SK-N-MC (cell line): ENCODE data around the gene WIZ.

Experiments
- DNase-seq: peaks from one replicate; pipeline ENCODE4 v3.0.0-alpha.2; 2011; ENCODE audit warnings: low read depth, low spot score
- H3K27ac ChIP-seq: fragments of 200-600 bp; sonication (generic); 2 replicates; pipeline ENCODE4 v1.5.1; 2016; ENCODE audit warnings: mixed run types
- H3K36me3 ChIP-seq: fragments of 200-600 bp; sonication (generic); 2 replicates; pipeline ENCODE4 v1.6.1; 2017; ENCODE audit warnings: antibody characterized with exemption, low read length, mixed read lengths; ENCODE audit not compliant: insufficient read depth
- H3K4me3 ChIP-seq: fragments of 200-600 bp; sonication (generic); 2 replicates; pipeline ENCODE4 v1.5.1; 2016
- H3K9ac ChIP-seq: fragments of 200-600 bp; sonication (generic); 2 replicates; pipeline ENCODE4 v1.8.0; 2017; ENCODE audit warnings: mixed run types, mixed read lengths; ENCODE audit not compliant: insufficient read length
- H3K9me3 ChIP-seq: fragments of 200-600 bp; sonication (generic); 2 replicates; pipeline ENCODE4 v1.6.1; 2017; ENCODE audit warnings: low read depth, mild to moderate bottlenecking, antibody characterized with exemption, low read length, moderate library complexity, mixed read lengths
- EZH2 ChIP-seq: fragments of 200-600 bp; sonication (generic); IDR thresholded peaks from one replicate; pipeline ENCODE4 v1.6.1; 2017; ENCODE audit warnings: antibody characterized with exemption
- FOXP2 ChIP-seq: optimal IDR thresholded peaks from 2 replicates; pipeline ENCODE3; 2011; ENCODE audit warnings: mild to moderate bottlenecking, moderate library complexity; ENCODE audit not compliant: insufficient read depth; ENCODE audit errors: extremely low read length, control extremely low read depth
- POLR2AphosphoS5 ChIP-seq: IDR thresholded peaks from 2 replicates; pipeline ENCODE4 v1.6.1; 2012; ENCODE audit warnings: mild to moderate bottlenecking, low read depth, low read length, borderline replicate concordance

Gene WIZ

GRCh38 chr19:15442142-15442920 is 7.4 kb downstream of the WIZ start:
- DNase-seq, result no peak
- no peaks in the 10 kb centered on the region for H3K36me3 ChIP-seq

GRCh38 chr19:15441317-15441716 is 8.4 kb downstream of the WIZ start:
- no peak for DNase-seq
- no peak for TF ChIP-seq FOXP2
- H3K4me3 ChIP-seq, result no peak overlapping the region

More at GRCh38 chr19:15442142-15442920, 7.4 kb downstream of the WIZ start:
- no peak overlapping the region for H3K27ac ChIP-seq
- H3K4me3 ChIP-seq, result no peak overlapping the region
- no peak for TF ChIP-seq EZH2
- TF ChIP-seq FOXP2, result no peak
- no peak for TF ChIP-seq POLR2AphosphoS5
- no peak overlapping the region for H3K9ac ChIP-seq
- H3K9me3 ChIP-seq, result no peaks in the 10 kb centered on the region

GRCh38 chr19:15439821-15440641 is 9.7 kb downstream of the WIZ start:
- no peak for TF ChIP-seq POLR2AphosphoS5
- no peak for TF ChIP-seq FOXP2
- no peak for TF ChIP-seq EZH2
- no peak overlapping the region for H3K9ac ChIP-seq

More at GRCh38 chr19:15441317-15441716, 8.4 kb downstream of the WIZ start:
- Histone ChIP-seq H3K9me3 (no peaks in the 10 kb centered on the region), H3K27ac (no peak overlapping the region), H3K9ac (no peak overlapping the region), H3K36me3 (no peaks in the 10 kb centered on the region)

GRCh38 chr19:15439078-15439799 is 10.5 kb downstream of the WIZ start:
- Histone ChIP-seq H3K36me3 (no peaks in the 10 kb centered on the region), H3K9ac (no peak overlapping the region), H3K4me3 (no peak overlapping the region), H3K9me3 (no peaks in the 10 kb centered on the region), H3K27ac (no peak overlapping the region)
- no peak for DNase-seq
- no peak for TF ChIP-seq POLR2AphosphoS5
- TF ChIP-seq FOXP2, result no peak
- no peak for TF ChIP-seq EZH2

More at GRCh38 chr19:15439821-15440641, 9.7 kb downstream of the WIZ start:
- no peaks in the 10 kb centered on the region for H3K36me3 ChIP-seq
- no peak overlapping the region for H3K27ac ChIP-seq
- DNase-seq, result no peak
- no peak overlapping the region for H3K4me3 ChIP-seq
- no peaks in the 10 kb centered on the region for H3K9me3 ChIP-seq

- no peak overlapping the region for H3K27ac ChIP-seq
- H3K36me3 ChIP-seq, result no peaks in the 10 kb centered on the region
- H3K9ac ChIP-seq, result no peak overlapping the region
- no peak for DNase-seq
- H3K4me3 ChIP-seq, result no peak overlapping the region
- no peaks in the 10 kb centered on the region for H3K9me3 ChIP-seq
- TF ChIP-seq FOXP2 (no peak), EZH2 (no peak), POLR2AphosphoS5 (no peak)
These were observed 11.2 kb downstream of the WIZ start for GRCh38 chr19:15438577-15438976.

- Histone ChIP-seq H3K9me3 (no peaks in the 10 kb centered on the region), H3K9ac (no peak overlapping the region), H3K27ac (no peak overlapping the region), H3K36me3 (no peaks in the 10 kb centered on the region), H3K4me3 (no peak overlapping the region)
- no peak for TF ChIP-seq FOXP2
- no peak for TF ChIP-seq POLR2AphosphoS5
- no peak for TF ChIP-seq EZH2
- no peak for DNase-seq
These were observed 11.6 kb downstream of the WIZ start for GRCh38 chr19:15438124-15438496.

GRCh38 chr19:15437355-15438123 is 12.2 kb downstream of the WIZ start:
- no peaks in the 10 kb centered on the region for H3K36me3 ChIP-seq
- TF ChIP-seq POLR2AphosphoS5 (no peak), FOXP2 (no peak), EZH2 (no peak)
- no peak for DNase-seq
- no peaks in the 10 kb centered on the region for H3K9me3 ChIP-seq
- no peak overlapping the region for H3K4me3 ChIP-seq
- no peak overlapping the region for H3K9ac ChIP-seq
- H3K27ac ChIP-seq, result no peak overlapping the region
